Muscle of arm (tissue), 12 donors: ENCODE data around the gene CNTNAP2. TPM values are rescaled to one million over a fixed set of nuclear protein-coding genes. Genes with fewer than 3 reads are reported as not detected.
A peak's percentile ranks its signal among the peaks of the same experiment; 100 is the strongest.

Experiments used
- DNase-seq: peaks from one replicate; pipeline ENCODE4 v3.0.0-alpha.2; 2013
- polyA plus RNA-seq, 12 donors: library from polyadenylated mRNA; unstranded; fragments of 120-200 nt; gene quantifications; one replicate each; pipeline ENCODE4 v1.2.1, GENCODE V29; 2013; ENCODE audit not compliant: insufficient read length in 12 of 12

The CNTNAP2 gene
- polyA plus RNA-seq, 12 donors, result 7.4 to 16.1 (median 10.3) TPM; not detected in 1

GRCh38 chr7:147852833-147853232 is 1736.2 kb downstream of the CNTNAP2 start:
- DNase-seq, result no peak

- DNase-seq, result peak; percentile 22
These were observed 1740.8 kb downstream of the CNTNAP2 start for GRCh38 chr7:147857152-147858140.

GRCh38 chr7:147858421-147858820 is 1741.8 kb downstream of the CNTNAP2 start:
- peak; percentile 4 for DNase-seq

- DNase-seq, result peak; percentile 16
These were observed 1742.4 kb downstream of the CNTNAP2 start for GRCh38 chr7:147859033-147859432.

GRCh38 chr7:147859486-147859885 is 1742.9 kb downstream of the CNTNAP2 start:
- no peak for DNase-seq

GRCh38 chr7:147861058-147861716 is 1744.6 kb downstream of the CNTNAP2 start:
- no peak for DNase-seq

- no peak for DNase-seq
These were observed 1745.3 kb downstream of the CNTNAP2 start for GRCh38 chr7:147861945-147862344.

GRCh38 chr7:147869456-147869855 is 1752.9 kb downstream of the CNTNAP2 start:
- DNase-seq, result no peak

- no peak for DNase-seq
These were observed 1762.5 kb downstream of the CNTNAP2 start for GRCh38 chr7:147878912-147879661.

GRCh38 chr7:147885869-147886268 is 1769.3 kb downstream of the CNTNAP2 start:
- no peak for DNase-seq

- DNase-seq, result no peak
These were observed 1777.7 kb downstream of the CNTNAP2 start for GRCh38 chr7:147894271-147894670.

GRCh38 chr7:147896121-147896520 is 1779.5 kb downstream of the CNTNAP2 start:
- no peak for DNase-seq

- no peak for DNase-seq
These were observed 1787.1 kb downstream of the CNTNAP2 start for GRCh38 chr7:147903536-147904218.

- DNase-seq, result no peak
These were observed 1787.6 kb downstream of the CNTNAP2 start for GRCh38 chr7:147904219-147904576.

- no peak for DNase-seq
These were observed 1793.0 kb downstream of the CNTNAP2 start for GRCh38 chr7:147909431-147910148.

- peak; percentile 85 for DNase-seq
These were observed 1794.6 kb downstream of the CNTNAP2 start for GRCh38 chr7:147911201-147911601.

GRCh38 chr7:147912291-147912690 is 1795.7 kb downstream of the CNTNAP2 start:
- no peak for DNase-seq

GRCh38 chr7:147912946-147913638 is 1796.5 kb downstream of the CNTNAP2 start:
- DNase-seq, result no peak

- DNase-seq, result no peak
These were observed 1799.2 kb downstream of the CNTNAP2 start for GRCh38 chr7:147915781-147916180.

- DNase-seq, result no peak
These were observed 1800.0 kb downstream of the CNTNAP2 start for GRCh38 chr7:147916573-147916972.
